Testis (tissue), 3 donors: ENCODE results near the gene SYNDIG1. TPM values are rescaled to one million over a fixed set of nuclear protein-coding genes. Genes with fewer than 3 reads are reported as not detected.

ENCODE experiments used
- DNase-seq: peaks from one replicate; pipeline ENCODE4 v3.0.0-alpha.2; 2019
- H3K27ac ChIP-seq, 2 donors: fragments of 200-600 bp; sonication (generic); one replicate each; pipeline ENCODE4 v1.5.1; 2019
- H3K27me3 ChIP-seq: fragments of 200-600 bp; sonication (generic); one replicate; pipeline ENCODE4 v1.5.1; 2019
- H3K36me3 ChIP-seq: fragments of 200-600 bp; sonication (generic); one replicate; pipeline ENCODE4 v1.5.1; 2017; ENCODE audit warnings: low read depth; ENCODE audit errors: missing control alignments
- H3K4me1 ChIP-seq: fragments of 200-600 bp; sonication (generic); one replicate; pipeline ENCODE4 v1.5.1; 2019
- H3K4me3 ChIP-seq, 2 donors: fragments of 200-600 bp; sonication (generic); one replicate each; pipeline ENCODE4 v1.5.1; 2017 to 2019
- H3K9me3 ChIP-seq: fragments of 200-600 bp; sonication (generic); one replicate; pipeline ENCODE4 v1.5.1; 2017
- CTCF ChIP-seq, 3 experiments: fragments of 450-650 bp in 2 of 3; fragments of 200-600 bp in 1 of 3; sonication (generic) in 1 of 3; IDR thresholded peaks; one replicate each; pipeline ENCODE4 v1.5.1; 2016 to 2019; ENCODE audit warnings: antibody characterized with exemption in 3 of 3, mild to moderate bottlenecking in 2 of 3, moderate library complexity in 1 of 3
- POLR2A ChIP-seq: fragments of 450-650 bp; IDR thresholded peaks from one replicate; pipeline ENCODE4 v1.6.1; 2017; ENCODE audit warnings: antibody characterized with exemption, mild to moderate bottlenecking, moderate library complexity
- WGBS, 2 donors: methylation state at CpG; one replicate each; pipeline ENCODE4 v1.1.5; 2018; 5-methylcytosine and 5-hydroxymethylcytosine counted together
- intact Hi-C: fragments of 100-400 bp; cut with DNase I; formaldehyde crosslinking; loops from one replicate; pipeline ENCODE4 v1.15.1; 2023; ENCODE audit warnings: low total_unique reads
- polyA plus RNA-seq: library from polyadenylated mRNA; stranded (reverse); fragments of 350-450 nt; fragmentation: Illumina TruSeq; extraction: RNeasy Lipid Tissue Mini Kit (QIAGEN cat#74804); gene quantifications from one replicate; pipeline ENCODE4 v1.2.3, GENCODE V29; 2014; ENCODE audit warnings: low read depth, low replicate concordance; ENCODE audit not compliant: insufficient read depth
- total RNA-seq, 2 donors: library from RNA; depleted of rRNA; stranded (reverse); fragments of >200 nt; gene quantifications; one replicate each; pipeline ENCODE4 v1.2.3, GENCODE V29; 2016

SYNDIG1 gene
- total and polyA plus RNA-seq, 3 donors from 2014 or later, result 2.1 to 3.2 (median 2.8) TPM

GRCh38 chr20:24465730-24466129 is 3.7 kb upstream of the SYNDIG1 start:
- Histone ChIP-seq H3K27me3 (no peaks in the 10 kb centered on the region), H3K4me1 (peaks cover 7% of the 10 kb centered on the region), H3K36me3 (no peaks in the 10 kb centered on the region), H3K4me3 (no peak overlapping the region), H3K27ac (no peak overlapping the region), H3K9me3 (no peaks in the 10 kb centered on the region)
- 62% methylated on average over 3 of the region's 3 CpGs; no CpG with 5 or more reads in 1 of the 2 donors for WGBS, 2 donors
- TF ChIP-seq CTCF (IDR thresholded peaks at IDR 0.05) (no peak), POLR2A (no peak)
- intact Hi-C loops, result no loop called here
- peak; percentile 28 for DNase-seq

GRCh38 chr20:24468401-24469115 is 871 bp upstream of the SYNDIG1 start:
- no peaks in the 10 kb centered on the region for H3K27me3 ChIP-seq
- no peak overlapping the region for H3K27ac ChIP-seq
- H3K4me3 ChIP-seq, result peak overlapping the region; percentile 49 to 60
- 36 to 46% methylated on average over 16 to 23 of the region's 23 CpGs for WGBS, 2 donors
- peaks cover 10% of the 10 kb centered on the region for H3K4me1 ChIP-seq
- no peak for DNase-seq
- no peak for TF ChIP-seq CTCF (IDR thresholded peaks at IDR 0.05)
- no peak for TF ChIP-seq POLR2A
- no peaks in the 10 kb centered on the region for H3K9me3 ChIP-seq
- H3K36me3 ChIP-seq, result no peaks in the 10 kb centered on the region
- intact Hi-C loops, result no loop called here

GRCh38 chr20:24469894-24470745 is 691 bp downstream of the SYNDIG1 start:
- TF ChIP-seq CTCF (IDR thresholded peaks at IDR 0.05), result no peak
- no peak for TF ChIP-seq POLR2A
- Histone ChIP-seq H3K4me3 (peak overlapping the region; percentile 49 to 60), H3K27me3 (no peaks in the 10 kb centered on the region), H3K4me1 (peaks cover 10% of the 10 kb centered on the region), H3K27ac (no peak overlapping the region), H3K9me3 (no peaks in the 10 kb centered on the region), H3K36me3 (no peaks in the 10 kb centered on the region)
- 0 to 1% methylated on average over 35 to 62 of the region's 62 CpGs for WGBS, 2 donors
- no peak for DNase-seq
- intact Hi-C loops, result no loop called here

- no peaks in the 10 kb centered on the region for H3K9me3 ChIP-seq
- no peak overlapping the region for H3K27ac ChIP-seq
- 4 to 13% methylated on average over 27 to 55 of the region's 56 CpGs for WGBS, 2 donors
- intact Hi-C loops, result no loop called here
- H3K27me3 ChIP-seq, result no peaks in the 10 kb centered on the region
- no peaks in the 10 kb centered on the region for H3K36me3 ChIP-seq
- no peak for DNase-seq
- H3K4me1 ChIP-seq, result peaks cover 10% of the 10 kb centered on the region
- TF ChIP-seq CTCF (IDR thresholded peaks at IDR 0.05), result no peak
- peak overlapping the region; percentile 49 to 60 for H3K4me3 ChIP-seq
These were observed 1.5 kb downstream of the SYNDIG1 start for GRCh38 chr20:24470746-24471582.
